Measurements from ENCODE around the gene TENT4A. TPM values are rescaled to one million over a fixed set of nuclear protein-coding genes. Genes with fewer than 3 reads are reported as not detected.

The TENT4A gene
- total RNA-seq, 2 donors from 2014 or later = 25.5 to 32.7 TPM

GRCh38 chr5:6673031-6673430 lies 40.2 kb upstream of the TENT4A start:
- H3K36me3 Mint-ChIP-seq (ENCODE audit: low read depth) = peaks cover 41% of the 10 kb centered on the region
- no peak for DNase-seq
- no peak overlapping the region for H3K27ac ChIP-seq (ENCODE audit: low read depth, low read length)
- H3K9me3 ChIP-seq (ENCODE audit: control insufficient read depth, low read length) = peaks cover 11% of the 10 kb centered on the region
- 92 to 100% methylated on average over 4 to 5 of the region's 5 CpGs for WGBS, 2 experiments (ENCODE audit: insufficient coverage in 1 of 2, insufficient read length in 1 of 2)
- no peaks in the 10 kb centered on the region for H3K27me3 ChIP-seq (ENCODE audit: control insufficient read depth, insufficient read depth, low read length, poor library complexity, severe bottlenecking)
- H3K27me3 Mint-ChIP-seq (ENCODE audit: insufficient read depth) = no peaks in the 10 kb centered on the region
- no peak overlapping the region for H3K4me3 Mint-ChIP-seq
- H3K4me1 ChIP-seq (ENCODE audit: control insufficient read depth, insufficient read depth, low read length) = no peaks in the 10 kb centered on the region
- no peaks in the 10 kb centered on the region for H3K4me1 Mint-ChIP-seq
- peaks cover 12% of the 10 kb centered on the region for H3K36me3 ChIP-seq (ENCODE audit: control insufficient read depth, insufficient read depth, low read length)
- no peak for TF ChIP-seq CTCF (conservative IDR thresholded peaks at IDR 0.05)
- H3K4me3 ChIP-seq (ENCODE audit: low read length) = no peak overlapping the region
- H3K9ac ChIP-seq (ENCODE audit: extremely low read depth, low read length, poor library complexity, severe bottlenecking) = no peak overlapping the region
- H3K9me3 Mint-ChIP-seq = peaks cover 20% of the 10 kb centered on the region
- H3K27ac Mint-ChIP-seq = no peak overlapping the region

- peaks cover 12% of the 10 kb centered on the region for H3K36me3 ChIP-seq (ENCODE audit: control insufficient read depth, insufficient read depth, low read length)
- Mint-ChIP-seq H3K27me3 (ENCODE audit: insufficient read depth) (no peaks in the 10 kb centered on the region), H3K9me3 (peaks cover 20% of the 10 kb centered on the region), H3K36me3 (ENCODE audit: low read depth) (peaks cover 39% of the 10 kb centered on the region), H3K4me3 (no peak overlapping the region), H3K4me1 (no peaks in the 10 kb centered on the region), H3K27ac (no peak overlapping the region)
- no peak overlapping the region for H3K27ac ChIP-seq (ENCODE audit: low read depth, low read length)
- H3K27me3 ChIP-seq (ENCODE audit: control insufficient read depth, insufficient read depth, low read length, poor library complexity, severe bottlenecking) = no peaks in the 10 kb centered on the region
- H3K4me1 ChIP-seq (ENCODE audit: control insufficient read depth, insufficient read depth, low read length) = no peaks in the 10 kb centered on the region
- DNase-seq = no peak
- no peak overlapping the region for H3K4me3 ChIP-seq (ENCODE audit: low read length)
- TF ChIP-seq CTCF (conservative IDR thresholded peaks at IDR 0.05) = no peak
- H3K9me3 ChIP-seq (ENCODE audit: control insufficient read depth, low read length) = peaks cover 11% of the 10 kb centered on the region
- no peak overlapping the region for H3K9ac ChIP-seq (ENCODE audit: extremely low read depth, low read length, poor library complexity, severe bottlenecking)
- 100% methylated on average over 1 of the region's 1 CpG; no CpG with 5 or more reads in 1 of the 2 experiments for WGBS, 2 experiments (ENCODE audit: insufficient coverage in 1 of 2, insufficient read length in 1 of 2)
These were observed 39.3 kb upstream of the TENT4A start for GRCh38 chr5:6673963-6674362.

- Mint-ChIP-seq H3K27ac (no peak overlapping the region), H3K4me3 (no peak overlapping the region), H3K4me1 (no peaks in the 10 kb centered on the region), H3K27me3 (ENCODE audit: insufficient read depth) (no peaks in the 10 kb centered on the region), H3K9me3 (peaks cover 20% of the 10 kb centered on the region), H3K36me3 (ENCODE audit: low read depth) (peaks cover 38% of the 10 kb centered on the region)
- Histone ChIP-seq H3K4me3 (ENCODE audit: low read length) (no peak overlapping the region), H3K9ac (ENCODE audit: extremely low read depth, low read length, poor library complexity, severe bottlenecking) (no peak overlapping the region), H3K27me3 (ENCODE audit: control insufficient read depth, insufficient read depth, low read length, poor library complexity, severe bottlenecking) (no peaks in the 10 kb centered on the region), H3K4me1 (ENCODE audit: control insufficient read depth, insufficient read depth, low read length) (no peaks in the 10 kb centered on the region), H3K27ac (ENCODE audit: low read depth, low read length) (no peak overlapping the region), H3K36me3 (ENCODE audit: control insufficient read depth, insufficient read depth, low read length) (peaks cover 12% of the 10 kb centered on the region), H3K9me3 (ENCODE audit: control insufficient read depth, low read length) (peaks cover 11% of the 10 kb centered on the region)
- TF ChIP-seq CTCF (conservative IDR thresholded peaks at IDR 0.05) = no peak
- no peak for DNase-seq
- WGBS, 2 experiments (ENCODE audit: insufficient coverage in 1 of 2, insufficient read length in 1 of 2) = 89 to 96% methylated on average over 3 of the region's 3 CpGs
These were observed 38.8 kb upstream of the TENT4A start for GRCh38 chr5:6674421-6674820.
